GM21619 (cell line): ENCODE results near the gene NCK1.

ENCODE experiments used
- ATAC-seq: cut with Tn5 transposase; IDR thresholded peaks from one replicate; pipeline ENCODE4 v1.9.1; 2021; ENCODE audit not compliant: unreplicated experiment

Gene NCK1

DNA sequence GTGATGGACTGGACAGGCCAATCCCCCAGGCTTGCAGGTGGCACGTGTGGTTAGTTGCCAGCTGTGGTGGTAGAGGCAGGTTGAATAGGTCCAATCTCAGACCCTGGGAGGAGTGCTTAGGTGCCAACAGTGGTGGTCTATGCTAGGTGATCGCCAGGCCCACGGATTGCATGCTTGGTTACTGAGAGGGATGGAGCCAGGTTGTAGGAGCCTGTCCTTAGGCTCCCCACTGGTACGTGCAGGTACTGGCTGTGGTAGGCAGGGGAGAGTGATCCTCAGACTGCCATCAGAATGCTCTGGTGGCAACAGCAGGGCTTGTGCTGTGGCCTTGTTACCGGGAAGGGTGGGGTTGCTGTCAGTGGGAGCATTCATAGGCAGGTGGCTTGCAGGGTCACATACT, 44.7 kb downstream of the NCK1 start:
- ATAC-seq: no peak

DNA sequence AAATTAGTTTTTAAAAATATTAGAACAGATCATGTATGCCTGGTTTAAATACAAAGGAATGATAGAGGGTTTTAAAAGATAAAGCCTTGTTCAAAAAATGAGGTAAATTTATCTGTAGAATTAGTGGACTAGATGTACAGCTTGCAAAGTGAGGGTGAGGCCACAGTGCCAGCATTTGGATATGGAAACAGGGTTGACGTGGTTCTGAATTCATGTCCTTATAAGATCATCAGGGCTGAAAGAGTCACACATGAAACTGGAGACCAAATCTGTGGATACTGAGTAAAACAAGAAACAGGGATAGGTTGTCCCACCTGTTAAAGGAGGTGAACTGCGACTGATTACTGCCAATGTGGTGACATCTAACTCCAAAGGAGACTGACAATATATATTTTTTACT, 46.3 kb downstream of the NCK1 start:
- ATAC-seq: no peak

DNA sequence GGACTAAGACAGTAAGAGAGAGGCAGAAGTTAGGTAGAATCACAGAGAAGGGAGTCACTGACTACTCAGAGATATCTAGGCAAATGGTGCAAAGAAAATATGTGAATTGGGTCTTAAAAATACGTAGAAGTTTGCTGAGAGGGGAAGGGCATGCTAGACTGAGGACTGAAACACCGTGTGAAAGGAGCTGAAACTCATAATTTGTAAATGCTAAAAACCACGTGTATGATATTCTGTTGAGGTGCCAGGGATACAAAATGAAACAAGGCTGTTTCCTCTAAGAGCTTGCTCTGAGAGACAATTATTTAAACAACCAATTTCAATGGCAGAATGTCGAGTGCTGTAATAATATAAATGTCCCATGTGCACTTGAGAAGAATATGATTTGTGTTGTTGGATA, 47.2 kb downstream of the NCK1 start:
- ATAC-seq: no peak

DNA sequence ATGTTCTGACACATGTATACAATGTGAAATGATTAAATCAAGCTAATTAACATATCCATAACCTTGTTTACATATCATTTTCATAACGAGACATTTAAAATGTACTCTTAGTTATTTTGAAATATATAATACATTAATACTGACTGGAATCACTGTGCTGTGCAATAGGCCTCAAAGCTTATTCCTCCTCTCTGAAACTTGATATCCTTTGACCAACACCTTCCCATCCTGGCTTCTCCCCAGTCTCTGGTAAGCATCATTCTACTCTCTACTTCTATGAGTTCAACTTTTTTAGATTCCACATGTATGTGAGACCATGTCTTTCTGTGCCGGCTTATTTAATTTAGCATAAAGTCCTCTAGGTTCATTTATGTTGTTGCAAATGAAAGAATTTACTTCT, 48.7 kb downstream of the NCK1 start:
- ATAC-seq: no peak

DNA sequence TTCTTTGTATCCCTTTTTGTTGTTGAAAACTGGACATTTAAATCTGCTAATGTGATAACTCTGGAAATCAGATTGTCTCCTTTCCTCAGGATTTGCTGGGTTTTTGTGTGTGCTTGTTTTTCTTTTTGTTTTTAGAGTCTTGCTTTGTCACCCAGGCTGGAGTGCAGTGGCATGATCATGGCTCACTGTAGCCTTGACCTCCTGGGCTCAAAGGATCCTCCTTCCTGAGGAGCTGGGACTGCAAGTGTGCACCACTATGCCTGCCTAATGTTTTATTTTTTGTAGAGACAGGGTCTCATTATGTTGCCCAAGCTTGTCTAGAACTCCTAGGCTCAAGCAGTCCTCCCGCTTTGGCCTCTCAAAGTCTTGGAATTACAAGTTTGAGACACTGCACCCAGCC, 51.2 kb downstream of the NCK1 start:
- no peak for ATAC-seq

DNA sequence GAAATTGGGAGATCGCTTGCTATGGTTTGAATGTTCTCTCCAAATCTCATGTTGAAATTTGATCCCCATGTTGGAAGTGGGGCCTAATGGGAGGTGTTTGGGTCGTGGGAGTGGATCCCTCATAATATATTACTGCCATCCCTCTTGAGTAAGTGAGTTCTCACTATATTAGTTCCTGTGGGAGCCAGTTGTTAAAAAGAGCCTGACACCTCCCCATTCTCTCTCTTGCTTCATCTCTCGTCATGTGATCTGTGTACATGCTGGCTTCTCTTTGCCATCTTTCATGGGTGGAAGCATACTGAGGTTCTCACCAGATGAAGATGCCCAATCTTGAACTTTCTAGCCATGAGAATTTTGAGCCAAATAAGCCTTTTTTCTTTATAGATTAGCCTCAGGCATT, 52.7 kb downstream of the NCK1 start:
- ATAC-seq: no peak

DNA sequence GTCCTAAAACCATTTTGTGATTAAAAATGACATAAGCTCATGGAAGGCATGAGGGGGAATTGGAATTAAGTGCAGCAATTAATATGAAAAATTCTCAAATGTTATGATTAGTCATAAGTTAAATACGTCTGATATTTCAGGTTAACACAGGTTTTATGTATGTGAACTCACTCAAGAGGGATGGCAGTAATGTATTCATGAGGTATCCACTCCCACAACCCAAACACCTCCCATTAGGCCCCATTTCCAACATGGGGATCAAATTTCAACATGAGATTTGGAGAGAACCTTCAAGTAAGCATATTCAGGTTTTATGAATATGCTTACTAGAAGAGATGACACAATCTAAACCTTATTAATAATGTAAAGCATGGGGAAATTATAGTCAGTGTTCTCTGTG, 54.2 kb downstream of the NCK1 start:
- no peak for ATAC-seq

DNA sequence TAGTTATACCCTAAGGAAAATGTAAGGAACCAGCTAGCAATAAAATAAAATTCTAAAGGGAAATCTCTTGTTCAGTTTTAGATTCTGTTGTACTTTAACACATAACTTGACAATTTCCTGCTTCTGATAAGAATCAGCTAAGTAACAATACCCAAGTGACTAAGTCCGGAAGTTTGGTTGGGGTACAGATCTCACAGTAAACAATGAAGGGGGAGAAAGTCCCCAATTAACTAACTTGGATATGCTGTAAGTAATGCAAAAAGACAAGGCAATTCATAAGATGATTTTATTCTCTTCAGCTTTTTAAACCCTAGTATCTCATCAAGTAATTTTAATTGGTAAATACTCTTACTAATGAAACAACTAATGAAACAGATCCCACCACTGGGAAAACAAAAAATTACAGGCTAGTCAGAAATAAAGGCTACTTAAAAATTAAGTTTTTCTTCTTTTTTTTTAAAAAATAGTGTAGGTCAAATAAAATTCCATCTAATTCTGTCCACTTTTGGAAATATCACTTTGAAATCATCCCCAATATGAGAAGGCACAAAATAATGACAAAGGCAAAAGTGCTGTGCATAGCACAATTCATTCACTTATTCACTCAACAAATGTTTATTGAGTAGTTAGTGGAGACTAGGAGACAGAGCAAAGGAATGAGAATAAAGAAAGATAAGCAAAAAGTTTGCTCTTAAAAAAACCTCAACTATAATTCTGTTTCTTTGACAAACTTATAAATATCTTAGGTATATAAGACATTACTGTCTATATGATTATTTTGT, 58.0 kb downstream of the NCK1 start:
- ATAC-seq: peak; percentile 56

DNA sequence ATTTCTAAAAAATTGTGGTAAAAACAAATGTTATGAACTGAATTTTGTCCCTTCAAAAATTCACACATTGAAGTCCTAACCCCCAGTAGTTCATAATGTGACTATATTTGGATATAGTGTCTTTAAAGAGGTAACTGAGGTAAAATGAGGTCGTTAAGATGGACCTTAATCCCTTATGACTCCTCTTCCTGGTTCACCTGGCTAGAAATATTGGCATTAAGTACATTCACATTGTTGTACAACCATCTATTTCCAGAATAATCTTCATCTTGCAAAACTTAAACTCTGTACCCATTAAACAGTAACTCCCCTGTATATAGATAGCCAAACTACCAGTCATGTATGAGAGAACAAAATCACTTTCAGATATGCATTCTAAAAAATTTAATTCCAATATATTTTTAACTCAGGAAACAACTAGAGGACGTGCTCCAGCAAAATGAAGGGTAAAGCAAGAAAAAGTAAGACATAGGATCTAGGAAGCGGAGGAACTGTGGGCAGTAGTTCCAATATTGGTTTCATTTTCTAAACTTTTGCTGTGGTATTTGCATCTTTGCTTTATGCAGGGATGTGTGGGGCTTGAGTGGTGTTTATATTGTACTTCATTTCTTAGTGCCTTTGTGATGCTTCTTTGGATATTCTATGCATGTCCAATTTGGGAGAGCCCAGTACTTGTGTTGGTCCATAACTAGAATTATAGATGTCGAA, 59.0 kb downstream of the NCK1 start:
- no peak for ATAC-seq

DNA sequence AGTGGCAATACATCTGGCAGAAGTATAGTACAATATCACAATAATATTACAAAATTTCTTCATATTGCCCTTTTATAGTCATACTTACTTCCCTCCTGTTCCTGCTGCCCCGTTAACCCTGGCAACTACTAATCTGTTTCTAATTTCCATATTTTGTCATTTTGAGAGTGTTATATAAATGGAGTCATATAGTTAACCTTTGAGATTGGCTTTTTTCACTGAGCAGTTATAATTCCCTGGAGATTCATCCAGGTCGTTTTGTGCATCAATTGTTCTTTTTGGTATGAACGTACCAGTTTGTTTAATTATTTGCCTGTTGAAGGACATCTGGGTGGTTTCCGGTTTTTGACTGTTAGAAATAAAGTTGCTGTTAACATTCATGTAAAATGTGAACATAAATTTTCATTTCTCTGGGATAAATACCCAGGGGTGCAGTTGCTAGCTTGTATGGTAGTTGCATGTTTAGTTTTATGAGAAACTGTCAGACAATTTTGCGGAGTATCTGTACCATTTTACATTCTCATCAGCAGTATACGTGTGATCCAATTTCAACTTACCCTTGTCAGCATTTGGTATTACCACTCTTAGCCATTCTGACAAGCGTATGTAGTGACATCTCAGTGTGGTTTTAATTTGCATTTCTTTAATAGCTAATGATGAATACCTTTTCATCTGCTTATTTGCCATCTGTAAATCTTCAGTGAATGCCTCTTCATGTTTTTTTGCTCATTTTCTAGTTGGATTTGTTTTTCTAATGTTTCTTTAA, 63.6 kb downstream of the NCK1 start:
- peak; percentile 40 for ATAC-seq

DNA sequence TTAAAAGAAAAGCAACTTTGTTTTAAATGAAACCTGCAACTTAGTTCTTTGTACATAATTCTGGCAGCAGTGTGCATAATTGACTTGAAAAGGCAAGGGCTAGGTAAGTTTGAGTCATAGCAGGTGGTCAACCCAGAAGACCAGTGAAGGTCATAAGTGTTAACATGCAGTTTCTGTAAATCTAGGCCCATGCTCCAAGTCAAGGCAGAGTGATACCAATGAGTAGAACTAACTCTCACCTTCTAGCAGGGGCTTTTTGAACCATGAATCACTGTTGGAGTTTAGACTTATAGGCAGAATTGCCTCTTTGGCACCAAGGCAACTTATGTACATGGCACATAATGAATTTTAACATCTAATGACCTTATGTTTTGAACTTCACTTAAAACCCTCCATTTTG, 66.2 kb downstream of the NCK1 start:
- peak; percentile 54 for ATAC-seq

DNA sequence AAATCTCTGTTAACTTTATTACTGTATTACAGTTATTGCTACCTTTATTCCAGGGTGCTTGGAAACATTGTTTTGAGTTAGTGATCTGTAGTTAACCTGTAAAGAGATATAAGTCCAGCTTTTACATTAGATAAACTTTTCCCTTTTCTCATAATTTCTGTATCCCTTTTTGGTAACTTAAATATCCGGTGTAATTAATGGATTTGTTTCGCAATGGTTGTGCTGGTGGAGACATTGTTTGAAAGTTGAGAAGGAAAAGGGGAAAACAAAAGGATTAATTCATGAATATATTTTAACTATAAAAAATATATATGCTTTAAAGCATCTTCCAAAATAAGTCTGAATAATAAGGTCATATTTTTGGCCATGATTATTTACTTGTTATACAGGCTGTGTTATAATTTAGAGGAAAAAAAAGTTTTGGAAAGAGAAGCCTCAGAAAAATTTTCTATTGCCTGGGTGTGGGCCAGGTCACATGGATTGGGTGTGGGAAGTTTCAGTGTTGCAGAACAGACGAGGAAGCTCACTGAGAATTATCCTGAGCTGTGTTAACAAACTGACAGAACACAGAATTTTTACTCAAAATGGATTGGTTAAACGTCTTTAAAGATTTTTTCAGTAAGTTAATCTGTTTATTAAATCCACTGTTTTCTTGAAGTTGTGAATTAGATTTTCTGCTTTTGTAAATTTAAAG, 68.1 kb downstream of the NCK1 start:
- ATAC-seq: no peak

DNA sequence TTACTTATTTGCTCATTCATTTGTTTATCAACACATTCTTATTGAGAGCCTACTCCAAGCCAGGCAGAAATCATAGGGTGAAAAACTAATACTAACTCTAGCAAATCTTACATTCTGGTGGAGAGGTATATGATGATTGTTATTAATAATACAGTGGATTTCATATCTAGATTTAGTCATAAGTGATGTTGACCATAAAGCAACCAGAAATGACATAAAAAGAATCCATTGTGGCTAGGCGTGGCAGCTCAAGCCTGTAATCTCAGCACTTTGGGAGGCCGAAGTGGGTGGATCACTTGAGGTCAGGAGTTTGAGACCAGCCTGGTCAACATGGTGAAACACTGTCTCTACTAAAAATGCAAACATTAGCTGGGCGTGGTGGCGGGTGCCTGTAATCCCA, 69.6 kb downstream of the NCK1 start:
- no peak for ATAC-seq

DNA sequence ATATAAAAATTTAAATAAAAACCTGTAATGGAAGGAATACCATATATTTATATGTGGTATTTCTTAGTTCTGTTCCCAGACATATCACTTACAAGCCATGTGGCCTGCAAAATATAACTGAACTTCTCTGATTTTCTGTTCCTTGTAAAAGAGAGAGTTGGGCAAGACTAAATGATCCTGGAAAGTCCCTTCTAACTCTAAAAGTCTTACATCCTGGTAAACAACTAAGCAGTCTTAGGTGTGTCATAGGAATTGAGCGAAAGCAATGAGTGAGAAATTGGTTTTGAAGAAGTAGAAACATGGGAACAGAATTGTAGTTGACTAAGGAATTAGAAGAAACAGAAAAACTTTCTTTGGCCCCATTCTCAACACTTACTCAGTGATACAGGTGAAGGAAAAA, 70.5 kb downstream of the NCK1 start:
- peak; percentile 53 for ATAC-seq

DNA sequence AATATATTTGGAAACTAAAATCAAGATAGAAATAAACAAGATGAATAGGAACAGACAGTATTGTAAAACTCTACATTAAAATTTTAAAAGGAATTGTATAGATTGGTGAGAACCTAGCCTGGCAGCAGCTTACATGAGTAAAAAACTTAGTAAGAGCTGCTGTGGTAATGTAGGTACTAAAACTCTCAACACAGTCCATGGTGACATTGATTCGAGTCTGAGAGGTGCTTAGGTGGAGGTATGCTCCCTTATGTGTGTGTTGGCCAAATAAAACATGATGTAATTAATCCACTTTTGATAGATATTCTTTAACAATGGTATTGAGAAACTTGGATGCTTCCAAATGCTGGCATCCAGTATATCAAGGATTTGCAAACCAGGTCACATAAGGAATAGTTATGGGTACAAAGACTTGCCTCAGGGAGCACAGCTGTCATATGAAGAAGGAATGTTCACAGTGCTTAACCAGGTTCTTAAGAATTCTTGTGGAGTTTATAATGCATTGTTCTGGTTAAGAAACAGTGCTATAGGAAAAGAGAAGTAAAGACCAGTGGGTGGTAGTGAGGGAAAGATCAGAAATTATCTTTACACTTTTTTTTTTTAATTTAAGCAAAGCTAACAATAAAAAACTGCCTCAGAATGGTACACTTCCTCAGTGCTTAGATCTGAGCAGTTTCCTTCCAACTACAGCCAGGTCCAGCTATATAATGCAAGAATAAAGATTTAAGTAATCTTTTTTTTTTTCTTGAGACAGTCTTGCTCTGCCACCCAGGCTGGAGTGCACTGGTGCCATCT, 71.2 kb downstream of the NCK1 start:
- no peak for ATAC-seq

DNA sequence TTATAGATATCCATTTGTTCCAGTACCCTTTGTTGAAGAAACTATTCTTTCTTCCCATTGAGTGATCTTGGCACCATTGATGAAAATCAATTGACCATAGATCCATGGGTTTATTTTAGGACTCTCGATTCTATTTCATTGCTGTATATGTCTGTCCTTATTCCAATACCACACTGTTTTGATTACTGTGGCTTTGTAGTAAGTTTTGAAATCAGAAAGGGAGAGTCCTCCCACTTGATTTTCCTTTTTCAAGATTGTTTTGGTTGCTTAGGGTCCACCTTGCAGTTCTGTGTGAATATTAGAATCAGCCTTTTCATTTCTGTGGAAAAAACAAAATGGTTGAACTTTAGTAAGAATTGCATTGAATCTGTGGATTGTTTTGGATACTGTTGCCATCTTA, 75.2 kb downstream of the NCK1 start:
- ATAC-seq: no peak

DNA sequence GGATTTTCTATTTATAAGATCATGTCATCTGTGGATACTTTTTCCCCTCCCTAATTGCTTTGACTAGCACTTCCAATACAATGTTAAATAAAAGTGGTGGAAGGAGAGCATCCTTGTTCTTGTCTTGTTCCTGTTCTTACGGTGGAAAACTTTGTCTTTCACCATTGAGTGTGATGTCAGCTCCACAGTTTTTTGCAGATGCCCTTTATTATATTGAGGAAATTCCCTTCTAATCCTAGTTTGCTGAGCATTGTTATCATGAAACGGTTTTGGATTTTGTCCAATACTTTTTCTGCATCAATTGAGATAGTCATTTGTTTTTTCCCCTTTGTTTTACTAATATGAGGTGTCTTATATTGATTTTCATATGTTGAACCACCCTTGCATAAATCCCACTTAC, 75.8 kb downstream of the NCK1 start:
- ATAC-seq: no peak

DNA sequence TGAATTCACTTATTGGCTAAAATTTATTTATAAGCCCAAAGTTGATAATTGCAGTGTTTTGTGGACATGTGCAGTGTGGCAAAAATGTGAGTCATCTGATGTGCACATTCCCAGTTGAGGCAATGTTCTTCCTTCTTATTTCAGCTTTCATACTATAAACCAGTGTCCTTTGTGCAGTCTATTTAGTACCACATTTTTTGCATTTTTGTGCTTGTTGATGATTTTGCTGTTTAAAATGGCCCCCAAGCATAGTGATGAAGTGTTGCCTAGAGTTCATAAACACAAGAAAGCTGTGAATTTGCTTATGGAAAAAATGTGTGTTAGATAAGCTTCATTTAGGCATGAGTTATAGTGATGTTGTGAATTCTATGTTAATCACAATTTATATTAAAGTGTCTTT, 76.3 kb downstream of the NCK1 start:
- no peak for ATAC-seq

DNA sequence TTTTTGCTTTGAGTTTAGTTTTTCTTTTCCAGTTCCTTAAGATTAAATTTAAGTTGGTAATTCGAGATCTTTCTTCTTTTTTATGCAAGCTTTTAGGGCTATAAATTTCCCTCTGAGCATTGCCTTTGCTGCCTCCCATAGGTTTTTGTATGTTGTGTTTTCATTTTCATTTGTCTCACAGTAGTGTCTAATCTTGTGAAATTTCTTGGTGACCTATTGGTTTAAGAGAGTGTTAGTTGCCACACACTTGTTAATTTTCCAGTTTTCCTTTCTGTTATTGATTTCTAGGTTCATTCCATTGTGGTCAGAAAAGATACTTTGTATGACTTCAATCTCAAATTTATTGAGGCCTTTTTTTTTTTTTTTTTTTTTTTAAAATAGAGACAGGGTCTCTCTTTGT, 77.5 kb downstream of the NCK1 start:
- no peak for ATAC-seq

DNA sequence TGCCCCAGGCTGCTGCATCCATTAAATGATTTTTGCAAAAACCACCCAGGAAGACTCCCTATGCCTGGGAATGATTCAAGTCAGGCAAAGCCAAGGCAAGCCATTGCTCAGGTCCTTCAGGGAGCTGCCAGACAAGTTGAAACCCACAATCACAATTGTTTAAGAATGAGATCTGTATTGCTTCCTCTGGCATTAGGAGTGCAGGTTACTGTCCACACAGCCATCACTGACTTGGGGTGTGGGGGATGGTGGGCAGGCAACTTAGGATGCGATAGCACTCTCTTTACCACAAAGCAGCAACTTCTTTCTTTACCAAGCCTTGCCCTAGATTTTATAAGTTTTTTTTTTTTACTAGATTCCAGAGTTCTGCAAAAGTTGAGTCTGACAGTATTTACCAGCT, 80.8 kb downstream of the NCK1 start:
- ATAC-seq: no peak

DNA sequence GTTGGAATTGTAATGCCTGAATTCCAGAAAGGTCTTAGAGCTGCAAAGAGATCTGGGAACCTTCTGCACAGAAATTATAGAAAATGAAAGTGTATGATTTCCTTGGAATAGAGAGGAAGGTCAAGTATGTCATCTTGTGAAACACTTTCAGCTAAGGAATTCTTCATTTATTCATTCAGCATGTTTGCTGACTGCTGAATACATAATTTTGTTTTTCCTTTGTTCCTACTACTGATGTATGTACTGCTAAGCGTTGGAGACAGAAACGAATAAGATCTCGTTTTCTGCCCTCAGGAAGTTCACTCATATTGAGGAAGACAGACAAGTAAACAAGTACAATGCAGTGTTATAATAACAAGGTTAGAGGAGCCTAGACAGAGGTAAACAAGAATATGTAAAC, 81.4 kb downstream of the NCK1 start:
- no peak for ATAC-seq
